PC-9 (cell line): ENCODE results near the gene BFAR. TPM values are rescaled to one million over a fixed set of nuclear protein-coding genes. Genes with fewer than 3 reads are reported as not detected.

ENCODE experiments used
- BruUV-seq: library from RNA; stranded (reverse); fragments of 400-500 nt; replicated peaks from 2 replicates; lab custom pipeline; 2021; lab: Mats Ljungman, UMichigan
- CTCF ChIA-PET: fragments of 300-600 bp; sonication (Branson Sonifier 250); formaldehyde crosslinking; loops from one replicate; lab custom pipeline; 2022; ENCODE audit warnings: antibody characterized with exemption; lab: Charles Lee
- POLR2A ChIA-PET: fragments of 300-600 bp; sonication (Branson Sonifier 250); formaldehyde crosslinking; loops from one replicate; lab custom pipeline; 2022; ENCODE audit warnings: antibody characterized with exemption; ENCODE audit not compliant: unreplicated experiment; lab: Charles Lee
- DNase-seq, 2 experiments: peaks; one replicate each; pipeline versions ENCODE4 v3.0.0 to v3.0.0-alpha.2; 2015 to 2022; ENCODE audit warnings: mixed read lengths in 1 of 2
- H2AFZ ChIP-seq: fragments of 200-600 bp; sonication (generic); 2 replicates; pipeline ENCODE4 v1.8.1; 2017; ENCODE audit warnings: antibody characterized with exemption
- H3F3A ChIP-seq: fragments of 200-600 bp; sonication (generic); 2 replicates; pipeline ENCODE4 v1.8.1; 2017; ENCODE audit warnings: antibody characterized with exemption, mild to moderate bottlenecking, low read depth; ENCODE audit not compliant: insufficient read depth
- H3K27ac ChIP-seq: fragments of 200-600 bp; sonication (generic); 2 replicates; pipeline ENCODE4 v1.6.1; 2016; ENCODE audit warnings: mixed run types
- H3K27me3 ChIP-seq: fragments of 200-600 bp; sonication (generic); 2 replicates; pipeline ENCODE4 v1.6.1; 2016; ENCODE audit warnings: low read depth, mixed run types; ENCODE audit not compliant: insufficient read depth
- H3K36me3 ChIP-seq: fragments of 200-600 bp; sonication (generic); 2 replicates; pipeline ENCODE4 v1.6.1; 2016; ENCODE audit warnings: low read depth, mixed run types
- H3K4me1 ChIP-seq: fragments of 200-600 bp; sonication (generic); replicated peaks from 2 replicates; pipeline ENCODE4 v1.6.1; 2016; ENCODE audit warnings: mixed run types; ENCODE audit not compliant: insufficient read depth
- H3K4me2 ChIP-seq: fragments of 200-600 bp; sonication (generic); 2 replicates; pipeline ENCODE4 v1.6.1; 2017; ENCODE audit warnings: mixed run types
- H3K4me3 ChIP-seq: fragments of 200-600 bp; sonication (generic); 2 replicates; pipeline ENCODE4 v1.6.1; 2016; ENCODE audit warnings: mixed run types
- H3K79me2 ChIP-seq: fragments of 200-600 bp; sonication (generic); 2 replicates; pipeline ENCODE4 v1.6.1; 2017; ENCODE audit warnings: low read depth, mixed run types
- H3K9me2 ChIP-seq: fragments of 200-600 bp; sonication (generic); 2 replicates; pipeline ENCODE4 v1.8.1; 2017; ENCODE audit warnings: mild to moderate bottlenecking; ENCODE audit not compliant: insufficient read depth
- H3K9me3 ChIP-seq: fragments of 200-600 bp; sonication (generic); 2 replicates; pipeline ENCODE4 v1.8.1; 2016; ENCODE audit warnings: low read depth; ENCODE audit not compliant: insufficient read depth
- H4K20me1 ChIP-seq: fragments of 200-600 bp; sonication (generic); 2 replicates; pipeline ENCODE4 v1.8.1; 2017; ENCODE audit not compliant: insufficient read depth
- EZH2 ChIP-seq: fragments of 200-600 bp; sonication (generic); IDR thresholded peaks from 2 replicates; pipeline ENCODE4 v1.8.0; 2017; ENCODE audit warnings: antibody characterized with exemption, low read depth
- intact Hi-C: fragments of 100-400 bp; cut with micrococcal nuclease; formaldehyde crosslinking; loops from one replicate; pipeline ENCODE4 v1.10.0; 2022; ENCODE audit not compliant: unreplicated experiment
- total RNA-seq: library from RNA; stranded (reverse); gene quantifications from 2 replicates; pipeline ENCODE4 v1.2.3, GENCODE V29; 2021
- TF ChIP-seq, protein P1 (sequence below): fragments of 200-600 bp; sonication (generic); conservative IDR thresholded peaks from 2 replicates; pipeline ENCODE4 v1.6.1; 2017; ENCODE audit warnings: mixed run types, antibody characterized with exemption, mild to moderate bottlenecking, moderate library complexity

Gene BFAR
- total RNA-seq, 1 experiment from 2014 or later = 97.9 TPM

DNA sequence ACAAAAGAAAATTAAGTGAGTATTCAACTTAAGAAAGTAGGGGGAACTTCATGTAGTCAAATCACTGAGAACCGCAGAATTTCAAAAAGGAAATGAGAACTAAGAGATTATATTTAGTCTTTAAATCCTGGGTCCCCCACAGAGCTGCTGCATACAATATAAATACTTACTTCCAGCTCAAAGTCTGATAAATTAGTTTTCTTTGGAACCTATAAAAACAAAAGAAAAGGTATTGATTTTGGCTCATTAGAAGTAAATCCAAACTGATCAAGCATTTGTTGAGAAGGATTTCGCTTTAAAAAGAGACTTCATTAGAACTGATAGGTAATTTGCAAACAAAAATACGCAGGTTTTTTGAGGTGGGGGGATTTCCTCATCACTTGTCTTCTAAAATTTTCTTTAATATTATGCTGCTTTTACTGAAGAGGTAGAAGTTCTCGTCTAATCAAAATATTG, 24.6 kb upstream of the BFAR start:
- no peaks in the 10 kb centered on the region for H3K27me3 ChIP-seq
- no TSS peak for BruUV-seq
- H4K20me1 ChIP-seq = no peaks in the 10 kb centered on the region
- no peaks in the 10 kb centered on the region for H3K79me2 ChIP-seq
- TF ChIP-seq EZH2 = no peak
- TF ChIP-seq, protein P1, sequence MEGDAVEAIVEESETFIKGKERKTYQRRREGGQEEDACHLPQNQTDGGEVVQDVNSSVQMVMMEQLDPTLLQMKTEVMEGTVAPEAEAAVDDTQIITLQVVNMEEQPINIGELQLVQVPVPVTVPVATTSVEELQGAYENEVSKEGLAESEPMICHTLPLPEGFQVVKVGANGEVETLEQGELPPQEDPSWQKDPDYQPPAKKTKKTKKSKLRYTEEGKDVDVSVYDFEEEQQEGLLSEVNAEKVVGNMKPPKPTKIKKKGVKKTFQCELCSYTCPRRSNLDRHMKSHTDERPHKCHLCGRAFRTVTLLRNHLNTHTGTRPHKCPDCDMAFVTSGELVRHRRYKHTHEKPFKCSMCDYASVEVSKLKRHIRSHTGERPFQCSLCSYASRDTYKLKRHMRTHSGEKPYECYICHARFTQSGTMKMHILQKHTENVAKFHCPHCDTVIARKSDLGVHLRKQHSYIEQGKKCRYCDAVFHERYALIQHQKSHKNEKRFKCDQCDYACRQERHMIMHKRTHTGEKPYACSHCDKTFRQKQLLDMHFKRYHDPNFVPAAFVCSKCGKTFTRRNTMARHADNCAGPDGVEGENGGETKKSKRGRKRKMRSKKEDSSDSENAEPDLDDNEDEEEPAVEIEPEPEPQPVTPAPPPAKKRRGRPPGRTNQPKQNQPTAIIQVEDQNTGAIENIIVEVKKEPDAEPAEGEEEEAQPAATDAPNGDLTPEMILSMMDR = no peak
- no peak overlapping the region for H3K27ac ChIP-seq
- peaks cover 38% of the 10 kb centered on the region for H3K36me3 ChIP-seq
- 0 out of 2 replicates have a peak, but pooled peaks cover 7% of the 10 kb centered on the region for H3F3A ChIP-seq
- no peak overlapping the region for H2AFZ ChIP-seq
- no peaks in the 10 kb centered on the region for H3K9me3 ChIP-seq
- H3K4me2 ChIP-seq = no peak overlapping the region
- H3K4me1 ChIP-seq = no peaks in the 10 kb centered on the region
- ChIA-PET POLR2A (no interaction called here), CTCF (no interaction called here)
- H3K9me2 ChIP-seq = no peaks in the 10 kb centered on the region
- no peak overlapping the region for H3K4me3 ChIP-seq
- intact Hi-C loops = no loop called here
- DNase-seq = no peak

DNA sequence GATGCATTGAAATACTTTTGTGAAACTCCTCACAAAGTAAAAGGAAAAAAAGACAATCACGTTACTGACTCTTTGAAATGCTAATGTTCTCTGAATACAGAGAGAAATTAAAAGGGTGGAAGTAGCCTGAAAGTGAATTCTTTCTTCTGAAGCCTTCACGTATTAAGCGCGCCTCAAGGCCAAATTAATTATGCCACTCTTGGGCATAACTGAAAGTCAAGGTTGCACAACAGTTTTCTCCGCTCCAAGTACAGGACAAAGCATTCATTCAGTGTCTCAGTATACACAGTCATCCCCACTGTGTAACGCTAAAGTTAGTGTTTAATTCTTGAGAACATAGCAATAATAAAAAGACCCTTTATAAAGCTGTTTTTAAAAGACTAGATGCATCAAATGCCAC, 24.1 kb upstream of the BFAR start:
- no peak overlapping the region for H3K4me3 ChIP-seq
- no peak for DNase-seq
- H3K79me2 ChIP-seq = no peaks in the 10 kb centered on the region
- intact Hi-C loops = no loop called here
- POLR2A ChIA-PET = no interaction called here
- H4K20me1 ChIP-seq = no peaks in the 10 kb centered on the region
- no peak overlapping the region for H3K27ac ChIP-seq
- H3K4me2 ChIP-seq = no peak overlapping the region
- BruUV-seq = no TSS peak
- H3F3A ChIP-seq = 0 out of 2 replicates have a peak, but pooled peaks cover 5% of the 10 kb centered on the region
- H3K9me3 ChIP-seq = no peaks in the 10 kb centered on the region
- TF ChIP-seq EZH2 = no peak
- TF ChIP-seq, protein P1 = no peak
- H3K9me2 ChIP-seq = no peaks in the 10 kb centered on the region
- H3K36me3 ChIP-seq = peaks cover 34% of the 10 kb centered on the region
- H3K27me3 ChIP-seq = no peaks in the 10 kb centered on the region
- no peaks in the 10 kb centered on the region for H3K4me1 ChIP-seq
- H2AFZ ChIP-seq = no peak overlapping the region
- CTCF ChIA-PET = no interaction called here

DNA sequence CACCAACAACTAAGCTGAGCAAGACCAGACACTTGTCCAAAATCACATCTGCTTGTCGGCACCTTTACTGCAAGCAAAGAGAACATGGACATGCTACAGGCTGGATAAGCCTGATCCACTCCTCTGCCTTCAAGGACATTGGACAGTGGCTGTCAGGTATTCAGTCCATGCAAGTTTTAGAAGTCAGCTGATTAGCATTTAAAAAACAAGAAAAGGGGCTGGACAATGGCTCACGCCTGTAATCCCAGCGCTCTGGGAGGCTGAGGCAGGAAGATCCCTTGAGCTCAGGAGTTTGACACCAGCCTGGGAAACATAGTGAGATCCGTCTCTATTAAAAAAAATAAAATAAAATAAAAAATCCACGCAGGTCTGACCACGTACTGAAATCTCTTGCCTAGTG, 23.0 kb upstream of the BFAR start:
- intact Hi-C loops = no loop called here
- H3K4me2 ChIP-seq = no peak overlapping the region
- POLR2A ChIA-PET = no interaction called here

More for the DNA sequence above, 23.0 kb upstream of the BFAR start:
- H4K20me1 ChIP-seq = no peaks in the 10 kb centered on the region
- BruUV-seq = no TSS peak
- TF ChIP-seq, protein P1 = no peak
- no peak for TF ChIP-seq EZH2
- H2AFZ ChIP-seq = no peak overlapping the region
- H3K79me2 ChIP-seq = no peaks in the 10 kb centered on the region
- no peaks in the 10 kb centered on the region for H3K27me3 ChIP-seq
- no peak overlapping the region for H3K4me3 ChIP-seq
- no peak overlapping the region for H3K27ac ChIP-seq
- no peaks in the 10 kb centered on the region for H3K9me3 ChIP-seq
- H3K9me2 ChIP-seq = no peaks in the 10 kb centered on the region
- no peaks in the 10 kb centered on the region for H3F3A ChIP-seq
- CTCF ChIA-PET = no interaction called here
- no peak for DNase-seq
- no peaks in the 10 kb centered on the region for H3K4me1 ChIP-seq
- peaks cover 32% of the 10 kb centered on the region for H3K36me3 ChIP-seq
